Fibroblast of the conjunctiva (primary cell): Measurements from ENCODE around the gene ARL8A.
"Not testable (repeated sequence)": the region's sequence is repeated elsewhere in the genome, so short reads cannot be mapped to it uniquely, and the experiment has no call there.

Experiments used
- DNase-seq: peaks from one replicate; pipeline ENCODE4 v3.0.0-alpha.2; 2010; ENCODE audit warnings: low read depth

The ARL8A gene

GRCh38 chr1:202112859-202113689, 31.5 kb downstream of the ARL8A start:
- DNase-seq, result no peak

- not testable (repeated sequence) for DNase-seq
Observed at GRCh38 chr1:202111589-202111988, 32.9 kb downstream of the ARL8A start.

- DNase-seq, result no peak
Observed at GRCh38 chr1:202110977-202111376, 33.6 kb downstream of the ARL8A start.

- DNase-seq, result no peak
Observed at GRCh38 chr1:202107801-202108731, 36.5 kb downstream of the ARL8A start.

GRCh38 chr1:202107321-202107761, 37.2 kb downstream of the ARL8A start:
- no peak for DNase-seq

- no peak for DNase-seq
Observed at GRCh38 chr1:202106340-202107254, 37.9 kb downstream of the ARL8A start.

- DNase-seq, result no peak
Observed at GRCh38 chr1:202105571-202106339, 38.8 kb downstream of the ARL8A start.

GRCh38 chr1:202104073-202104472, 40.5 kb downstream of the ARL8A start:
- DNase-seq, result no peak

GRCh38 chr1:202101184-202101583, 43.4 kb downstream of the ARL8A start:
- no peak for DNase-seq

GRCh38 chr1:202093858-202094257, 50.7 kb downstream of the ARL8A start:
- DNase-seq, result no peak

- DNase-seq, result no peak
Observed at GRCh38 chr1:202090994-202091393, 53.5 kb downstream of the ARL8A start.

GRCh38 chr1:202088206-202088605, 56.3 kb downstream of the ARL8A start:
- DNase-seq, result no peak

- no peak for DNase-seq
Observed at GRCh38 chr1:202086579-202087350, 57.8 kb downstream of the ARL8A start.

- no peak for DNase-seq
Observed at GRCh38 chr1:202085682-202086373, 58.7 kb downstream of the ARL8A start.

GRCh38 chr1:202084791-202085681, 59.5 kb downstream of the ARL8A start:
- DNase-seq, result no peak
